ENCODE results near the gene ZNF362.

DNA sequence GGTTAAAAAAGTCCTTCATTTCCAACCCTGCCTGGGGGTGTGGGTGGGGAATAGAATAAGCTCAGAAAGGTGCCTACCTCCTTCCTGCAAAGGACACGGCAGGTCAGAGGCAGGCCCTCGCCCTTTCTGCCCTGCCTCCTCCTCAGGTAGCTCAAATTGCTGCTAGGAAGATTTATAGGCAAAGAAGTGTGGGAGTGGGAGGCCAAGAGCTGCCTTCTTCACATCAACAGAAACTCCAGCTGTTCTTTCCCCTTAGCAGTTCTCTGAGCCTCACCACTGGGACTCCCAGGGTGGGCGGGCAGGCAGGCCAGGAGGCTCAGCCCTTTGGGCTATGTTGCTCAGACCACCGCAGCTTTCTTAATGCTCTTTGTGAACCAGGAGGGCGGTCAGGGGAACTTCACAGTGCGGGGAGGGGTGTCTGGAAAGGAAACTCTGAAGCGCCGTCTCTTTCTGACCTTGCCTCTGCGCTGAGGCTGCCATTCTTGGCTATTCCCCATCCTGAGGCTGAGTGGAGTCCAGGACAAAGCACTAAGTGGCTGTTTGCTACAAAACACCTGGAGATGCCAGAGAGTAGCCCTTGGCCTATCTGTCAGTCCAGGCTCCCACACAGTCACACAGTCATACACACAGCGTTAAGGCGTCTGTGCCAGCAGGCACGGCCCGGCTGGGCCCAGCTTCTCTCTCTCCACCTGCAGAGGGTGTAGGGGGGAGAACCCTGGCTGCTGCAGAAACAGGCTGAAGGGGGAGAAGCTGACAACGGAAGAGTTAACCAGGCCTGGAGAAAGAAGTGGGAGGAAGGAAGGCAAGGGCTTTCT is 67.6 kb downstream of the ZNF362 start:
- TF ChIP-seq, protein P1, sequence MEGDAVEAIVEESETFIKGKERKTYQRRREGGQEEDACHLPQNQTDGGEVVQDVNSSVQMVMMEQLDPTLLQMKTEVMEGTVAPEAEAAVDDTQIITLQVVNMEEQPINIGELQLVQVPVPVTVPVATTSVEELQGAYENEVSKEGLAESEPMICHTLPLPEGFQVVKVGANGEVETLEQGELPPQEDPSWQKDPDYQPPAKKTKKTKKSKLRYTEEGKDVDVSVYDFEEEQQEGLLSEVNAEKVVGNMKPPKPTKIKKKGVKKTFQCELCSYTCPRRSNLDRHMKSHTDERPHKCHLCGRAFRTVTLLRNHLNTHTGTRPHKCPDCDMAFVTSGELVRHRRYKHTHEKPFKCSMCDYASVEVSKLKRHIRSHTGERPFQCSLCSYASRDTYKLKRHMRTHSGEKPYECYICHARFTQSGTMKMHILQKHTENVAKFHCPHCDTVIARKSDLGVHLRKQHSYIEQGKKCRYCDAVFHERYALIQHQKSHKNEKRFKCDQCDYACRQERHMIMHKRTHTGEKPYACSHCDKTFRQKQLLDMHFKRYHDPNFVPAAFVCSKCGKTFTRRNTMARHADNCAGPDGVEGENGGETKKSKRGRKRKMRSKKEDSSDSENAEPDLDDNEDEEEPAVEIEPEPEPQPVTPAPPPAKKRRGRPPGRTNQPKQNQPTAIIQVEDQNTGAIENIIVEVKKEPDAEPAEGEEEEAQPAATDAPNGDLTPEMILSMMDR (IDR thresholded peaks at IDR 0.05; ENCODE audit: poor library complexity), result no peak
- no peak for TF ChIP-seq EZH2 (IDR thresholded peaks at IDR 0.05; ENCODE audit: borderline replicate concordance)
- no peak for TF ChIP-seq EZH2phosphoT487 (IDR thresholded peaks at IDR 0.05; ENCODE audit: low read depth, severe bottlenecking, unreplicated experiment)

Data from hepatocyte (in vitro differentiated cells).